Stimulated activated CD4-positive, alpha-beta T cell treated with anti-CD3 and anti-CD28 coated beads, Interleukin-2, amount 100 ng/mL, for 48 hours (primary cell): ENCODE measurements around the gene CADM2.

Experiments used
- DNase-seq, 2 donors: peaks; one replicate each; pipeline ENCODE4 v3.0.0-alpha.2; 2020

Gene CADM2

GRCh38 chr3:86046436-86047136, 1087.8 kb downstream of the CADM2 start:
- no peak for DNase-seq

- no peak for DNase-seq
Observed at GRCh38 chr3:86047161-86047560, 1088.4 kb downstream of the CADM2 start.

- no peak for DNase-seq
Observed at GRCh38 chr3:86051058-86051457, 1092.3 kb downstream of the CADM2 start.

- DNase-seq, result no peak
Observed at GRCh38 chr3:86056032-86056431, 1097.2 kb downstream of the CADM2 start.

GRCh38 chr3:86056962-86057361, 1098.2 kb downstream of the CADM2 start:
- DNase-seq, result no peak

GRCh38 chr3:86073799-86074198, 1115.0 kb downstream of the CADM2 start:
- DNase-seq, result no peak

DNA sequence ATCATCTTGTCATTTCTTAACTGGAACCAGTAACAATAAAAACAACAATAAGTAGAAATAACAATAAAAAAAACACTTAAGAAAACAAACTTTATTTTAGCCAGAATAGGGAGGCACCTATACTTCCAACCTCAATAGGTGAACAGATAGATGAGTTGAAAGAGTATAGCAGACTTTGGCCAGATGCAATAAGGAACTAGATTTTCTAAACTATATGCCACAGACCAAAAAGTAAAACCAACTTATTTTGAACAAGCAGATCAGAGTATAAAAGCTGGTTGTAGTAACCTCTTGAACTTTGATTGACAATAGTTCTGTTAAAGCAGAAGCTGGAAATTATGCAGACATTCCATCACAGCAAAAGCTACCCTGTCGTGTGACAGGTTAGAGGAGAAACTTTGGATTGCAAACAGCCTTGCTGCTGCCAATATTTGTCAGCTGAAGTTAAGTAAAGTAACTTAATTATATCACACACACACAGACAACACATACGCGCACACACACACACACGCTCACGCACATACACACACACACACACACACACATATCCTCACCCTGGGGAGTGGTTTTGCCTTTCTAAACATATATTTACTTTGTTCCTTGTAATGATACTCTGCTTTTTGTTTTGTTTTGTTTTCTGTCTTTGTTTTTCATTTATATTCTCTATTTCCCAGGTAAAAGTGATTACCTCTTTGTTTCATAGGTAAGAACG, 1128.5 kb downstream of the CADM2 start:
- DNase-seq, result no peak

GRCh38 chr3:86104154-86104553, 1145.4 kb downstream of the CADM2 start:
- DNase-seq, result no peak

DNA sequence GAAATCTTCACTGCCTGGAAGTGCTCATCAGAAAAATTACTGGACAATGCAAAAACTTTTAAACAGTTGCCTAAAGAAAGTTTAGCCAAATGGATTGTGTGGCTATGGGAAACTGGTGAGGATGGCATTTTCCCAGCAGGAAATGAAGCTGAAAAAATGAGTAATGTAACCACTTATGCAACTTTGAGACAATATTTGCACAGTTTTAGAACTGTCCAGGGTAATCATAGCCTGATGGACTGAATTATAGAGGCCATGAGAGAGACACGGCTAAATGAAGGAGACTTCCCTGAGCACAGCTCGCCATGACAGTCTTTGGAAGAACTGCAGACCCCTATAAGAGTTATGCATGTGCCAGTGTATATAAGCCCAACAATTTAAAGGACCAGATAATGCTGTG, 1150.6 kb downstream of the CADM2 start:
- no peak for DNase-seq
